Keratinocyte (primary cell): ENCODE measurements around the gene TREH.

Experiments
- CTCF ChIP-seq, 3 experiments: IDR thresholded peaks in 1 of 3; conservative IDR thresholded peaks in 1 of 3; optimal IDR thresholded peaks in 1 of 3; 2 replicates in 2 of 3; 3 replicates in 1 of 3; pipeline versions ENCODE3 to v1.5.1; 2011; ENCODE audit warnings: low read length in 3 of 3, mild to moderate bottlenecking in 3 of 3, moderate library complexity in 2 of 3, control low read depth in 1 of 3, inconsistent platforms in 1 of 3; ENCODE audit not compliant: insufficient read depth in 2 of 3; ENCODE audit errors: extremely low read depth in 1 of 3
- EZH2 ChIP-seq: IDR thresholded peaks from one replicate; pipeline ENCODE4 v1.6.1; 2012; ENCODE audit warnings: inconsistent platforms, mild to moderate bottlenecking, low read length, moderate library complexity

- TF ChIP-seq CTCF (optimal IDR thresholded peaks at IDR 0.05 in 1 of 3, IDR thresholded peaks at IDR 0.05 in 1 of 3, conservative IDR thresholded peaks at IDR 0.05 in 1 of 3; ENCODE audit: extremely low read depth in 1 of 3, insufficient read depth in 2 of 3, low read length in 3 of 3): peak; percentile 61 to 68 (median 66)
- TF ChIP-seq EZH2: no peak
Observed at GRCh38 chr11:118640332-118641154, 38.9 kb downstream of the TREH start.
